CD1c-positive myeloid dendritic cell (primary cell): ENCODE measurements around the gene KYNU.
"Not testable (repeated sequence)": the region's sequence is repeated elsewhere in the genome, so short reads cannot be mapped to it uniquely, and the experiment has no call there.

Source experiments
- DNase-seq: peaks from one replicate; pipeline ENCODE4 v3.0.0-alpha.2; 2016; ENCODE audit errors: extremely low spot score

Gene KYNU

GRCh38 chr2:142871396-142871795 is 6.1 kb upstream of the KYNU start:
- DNase-seq, result no peak

- DNase-seq, result peak; percentile 92
Observed at GRCh38 chr2:142872882-142873724, 4.4 kb upstream of the KYNU start.

- DNase-seq, result no peak
Observed at GRCh38 chr2:142873831-142874287, 3.6 kb upstream of the KYNU start.

GRCh38 chr2:142874293-142874814 is 3.1 kb upstream of the KYNU start:
- peak; percentile 92 for DNase-seq

GRCh38 chr2:142875010-142875409 is 2.5 kb upstream of the KYNU start:
- peak; percentile 40 for DNase-seq

- DNase-seq, result no peak
Observed at GRCh38 chr2:142875652-142876051, 1.8 kb upstream of the KYNU start.

GRCh38 chr2:142876423-142876822 is 1.0 kb upstream of the KYNU start:
- DNase-seq, result no peak

GRCh38 chr2:142878031-142878678 is 691 bp downstream of the KYNU start:
- DNase-seq, result peak; percentile 66

- DNase-seq, result no peak
Observed at GRCh38 chr2:142879151-142879550, 1.7 kb downstream of the KYNU start.

GRCh38 chr2:142880279-142880678 is 2.8 kb downstream of the KYNU start:
- peak; percentile 64 for DNase-seq

GRCh38 chr2:142881619-142882018 is 4.2 kb downstream of the KYNU start:
- DNase-seq, result no peak

- not testable (repeated sequence) for DNase-seq
Observed at GRCh38 chr2:142882500-142882899, 5.0 kb downstream of the KYNU start.

GRCh38 chr2:142883526-142883925 is 6.1 kb downstream of the KYNU start:
- DNase-seq, result no peak

GRCh38 chr2:142885543-142885942 is 8.1 kb downstream of the KYNU start:
- DNase-seq, result no peak

GRCh38 chr2:142892715-142893114 is 15.3 kb downstream of the KYNU start:
- DNase-seq, result no peak

GRCh38 chr2:142893241-142893640 is 15.8 kb downstream of the KYNU start:
- no peak for DNase-seq

GRCh38 chr2:142897807-142898206 is 20.3 kb downstream of the KYNU start:
- no peak for DNase-seq

- not testable (repeated sequence) for DNase-seq
Observed at GRCh38 chr2:142900327-142900726, 22.9 kb downstream of the KYNU start.

- no peak for DNase-seq
Observed at GRCh38 chr2:142901780-142902179, 24.3 kb downstream of the KYNU start.

- DNase-seq, result not testable (repeated sequence)
Observed at GRCh38 chr2:142903726-142904125, 26.3 kb downstream of the KYNU start.

GRCh38 chr2:142907653-142908052 is 30.2 kb downstream of the KYNU start:
- DNase-seq, result no peak

GRCh38 chr2:142914507-142915313 is 37.2 kb downstream of the KYNU start:
- DNase-seq, result no peak
